ENCODE data around the gene MBP.

MBP gene

DNA sequence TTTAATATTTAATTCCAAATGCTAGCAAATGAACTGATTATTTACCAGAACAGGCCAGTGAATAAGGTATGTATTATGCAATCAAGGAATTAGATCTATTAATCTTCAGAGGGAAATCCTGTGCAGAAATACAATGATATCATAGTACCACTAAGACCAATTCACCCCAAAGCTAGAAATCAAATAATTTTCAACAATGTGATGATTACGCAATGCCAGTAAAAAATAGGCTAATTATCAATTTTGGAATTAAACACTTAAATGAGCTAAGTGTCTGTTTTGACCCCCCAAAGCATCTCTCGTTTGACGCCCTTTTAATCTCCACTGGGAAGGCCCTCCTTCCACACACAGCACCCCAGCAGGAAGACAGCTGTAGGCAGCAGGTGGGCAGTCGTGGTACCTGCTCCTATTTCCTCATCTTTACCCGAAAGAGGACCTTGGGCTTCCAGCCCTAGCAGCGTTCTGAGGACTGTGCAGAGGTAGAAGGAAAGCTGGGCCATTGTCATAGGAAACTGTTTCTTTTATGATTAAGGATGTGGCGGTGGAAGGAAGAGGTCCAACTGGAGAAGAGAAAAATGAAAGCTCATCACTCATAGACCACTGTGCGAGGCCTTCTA, 84.7 kb downstream of the MBP start:
- Histone ChIP-seq H3K4me1 (ENCODE audit: control insufficient read depth in 1 of 2, insufficient read depth in 2 of 2, low read length in 2 of 2) (peaks cover 0 to 7% of the 10 kb centered on the region in 2 donors), H3K4me3 (ENCODE audit: low read depth in 1 of 2, low read length in 2 of 2) (no peak overlapping the region), H3K27me3 (ENCODE audit: low read depth, low read length) (no peaks in the 10 kb centered on the region), H3K36me3 (ENCODE audit: control insufficient read depth in 1 of 2, insufficient read depth in 2 of 2, low read length in 2 of 2) (peaks cover 0 to 6% of the 10 kb centered on the region in 2 donors), H3K27ac (ENCODE audit: low read length) (no peak overlapping the region), H3K9me3 (ENCODE audit: control insufficient read depth in 1 of 2, low read length in 2 of 2) (no peaks in the 10 kb centered on the region)

DNA sequence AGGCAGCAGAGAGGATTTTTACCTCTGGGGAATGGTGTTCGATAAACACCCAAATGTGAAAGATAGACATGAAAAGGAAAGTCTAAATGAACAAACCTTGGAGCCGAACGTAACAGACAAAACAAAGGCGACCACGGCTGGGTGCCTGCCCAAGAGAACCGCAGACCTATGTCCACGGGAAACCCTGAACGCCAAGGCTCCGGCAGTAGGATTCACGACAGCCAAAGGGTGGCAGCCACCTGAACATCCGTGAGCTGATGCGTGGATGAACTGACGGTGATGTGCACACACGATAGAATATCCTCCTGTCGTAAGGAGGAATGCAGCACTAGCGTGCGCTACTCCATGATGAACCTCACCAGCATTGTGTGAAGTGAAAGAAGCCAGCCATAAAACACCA, 85.6 kb downstream of the MBP start:
- H3K4me3 ChIP-seq (ENCODE audit: low read depth in 1 of 2, low read length in 2 of 2) = no peak overlapping the region
- H3K27ac ChIP-seq (ENCODE audit: low read length) = no peak overlapping the region
- no peaks in the 10 kb centered on the region for H3K4me1 ChIP-seq (ENCODE audit: control insufficient read depth in 1 of 2, insufficient read depth in 2 of 2, low read length in 2 of 2)
- peaks cover 0 to 6% of the 10 kb centered on the region in 2 donors for H3K36me3 ChIP-seq (ENCODE audit: control insufficient read depth in 1 of 2, insufficient read depth in 2 of 2, low read length in 2 of 2)
- H3K9me3 ChIP-seq (ENCODE audit: control insufficient read depth in 1 of 2, low read length in 2 of 2) = no peaks in the 10 kb centered on the region
- H3K27me3 ChIP-seq (ENCODE audit: low read depth, low read length) = no peaks in the 10 kb centered on the region

DNA sequence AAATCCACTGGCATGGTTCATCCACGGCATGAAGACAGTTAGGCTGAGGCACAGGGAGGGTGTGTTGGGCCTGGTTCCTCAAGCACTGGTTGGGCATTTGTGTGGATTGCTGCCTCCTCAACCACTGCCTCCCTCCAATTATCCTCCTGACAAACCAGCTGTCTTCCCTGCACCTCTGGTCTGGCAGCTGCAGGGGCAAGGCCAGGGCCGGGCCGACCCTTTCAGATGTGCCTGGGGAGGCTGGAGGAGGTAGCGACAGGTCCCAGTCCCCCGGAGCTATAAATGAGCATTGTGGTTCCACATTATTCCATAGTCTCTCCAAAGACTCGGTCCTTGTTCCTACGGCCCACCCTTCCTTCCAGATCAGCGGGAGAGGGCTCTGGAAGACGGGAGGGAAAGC, 86.2 kb downstream of the MBP start:
- Histone ChIP-seq H3K27ac (ENCODE audit: low read length) (no peak overlapping the region), H3K4me1 (ENCODE audit: control insufficient read depth in 1 of 2, insufficient read depth in 2 of 2, low read length in 2 of 2) (no peaks in the 10 kb centered on the region), H3K27me3 (ENCODE audit: low read depth, low read length) (no peaks in the 10 kb centered on the region), H3K9me3 (ENCODE audit: control insufficient read depth in 1 of 2, low read length in 2 of 2) (no peaks in the 10 kb centered on the region), H3K4me3 (ENCODE audit: low read depth in 1 of 2, low read length in 2 of 2) (no peak overlapping the region), H3K36me3 (ENCODE audit: control insufficient read depth in 1 of 2, insufficient read depth in 2 of 2, low read length in 2 of 2) (peaks cover 0 to 6% of the 10 kb centered on the region in 2 donors)

DNA sequence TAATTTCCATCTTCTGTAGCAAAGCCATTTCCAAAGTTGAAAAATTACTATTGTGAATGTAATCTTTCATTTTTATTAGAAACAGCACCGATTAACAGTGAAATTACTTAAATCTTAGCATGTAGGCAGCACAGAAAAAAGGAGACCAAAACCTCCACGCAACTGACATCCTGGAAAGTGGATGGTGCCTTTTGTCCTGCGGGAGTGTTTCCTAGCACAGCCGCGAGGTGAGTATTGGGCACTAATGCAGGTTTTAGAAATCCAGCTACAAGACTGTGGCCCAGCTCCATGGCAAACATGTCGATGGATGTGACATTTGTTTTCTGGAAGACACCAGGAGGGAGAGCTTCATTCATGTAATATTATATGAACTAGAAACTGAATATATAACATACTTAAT, 86.9 kb downstream of the MBP start:
- H3K4me1 ChIP-seq (ENCODE audit: control insufficient read depth in 1 of 2, insufficient read depth in 2 of 2, low read length in 2 of 2) = no peaks in the 10 kb centered on the region
- no peak overlapping the region for H3K27ac ChIP-seq (ENCODE audit: low read length)
- no peak overlapping the region for H3K4me3 ChIP-seq (ENCODE audit: low read depth in 1 of 2, low read length in 2 of 2)
- no peaks in the 10 kb centered on the region for H3K9me3 ChIP-seq (ENCODE audit: control insufficient read depth in 1 of 2, low read length in 2 of 2)
- H3K27me3 ChIP-seq (ENCODE audit: low read depth, low read length) = no peaks in the 10 kb centered on the region
- peaks cover 0 to 6% of the 10 kb centered on the region in 2 donors for H3K36me3 ChIP-seq (ENCODE audit: control insufficient read depth in 1 of 2, insufficient read depth in 2 of 2, low read length in 2 of 2)

DNA sequence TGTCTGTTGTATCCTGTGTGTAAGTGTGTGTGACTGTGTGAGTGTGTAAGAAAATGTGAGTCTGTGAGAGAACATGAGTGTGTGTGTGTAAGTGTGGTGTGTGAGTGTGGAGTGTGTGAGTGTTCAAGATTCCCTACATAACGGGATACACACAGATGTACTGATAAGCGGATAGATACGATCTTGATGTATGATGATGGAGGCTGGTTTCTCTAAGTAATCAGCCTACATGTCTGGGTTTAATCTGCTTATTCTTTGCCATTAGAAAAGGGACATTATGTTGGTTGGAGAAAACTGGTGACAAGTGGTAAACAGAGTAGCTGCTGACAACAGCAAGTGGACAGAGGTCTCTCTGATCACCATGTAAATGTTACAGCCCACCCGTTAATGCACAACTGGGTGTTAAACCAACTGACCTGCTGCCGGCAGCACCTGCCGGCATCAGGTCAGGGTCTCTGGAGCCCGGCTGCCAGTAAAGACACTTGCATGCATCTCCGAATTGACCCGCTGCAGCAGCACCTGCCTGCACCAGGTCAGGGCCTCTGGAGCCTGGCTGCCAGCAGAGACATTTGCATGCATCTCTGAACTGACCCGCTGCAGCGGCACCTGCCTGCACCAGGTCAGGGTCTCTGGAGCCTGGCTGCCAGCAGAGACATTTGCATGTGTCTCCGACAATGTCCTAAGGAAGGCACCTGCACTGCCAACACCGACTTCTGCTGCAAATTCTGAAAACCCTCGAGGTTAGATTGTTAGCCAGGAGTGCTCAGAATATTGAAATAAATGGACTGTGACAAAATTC, 87.5 kb downstream of the MBP start:
- Histone ChIP-seq H3K4me1 (ENCODE audit: control insufficient read depth in 1 of 2, insufficient read depth in 2 of 2, low read length in 2 of 2) (no peaks in the 10 kb centered on the region), H3K27me3 (ENCODE audit: low read depth, low read length) (no peaks in the 10 kb centered on the region), H3K36me3 (ENCODE audit: control insufficient read depth in 1 of 2, insufficient read depth in 2 of 2, low read length in 2 of 2) (peaks cover 0 to 6% of the 10 kb centered on the region in 2 donors), H3K9me3 (ENCODE audit: control insufficient read depth in 1 of 2, low read length in 2 of 2) (no peaks in the 10 kb centered on the region), H3K27ac (ENCODE audit: low read length) (no peak overlapping the region), H3K4me3 (ENCODE audit: low read depth in 1 of 2, low read length in 2 of 2) (no peak overlapping the region)

DNA sequence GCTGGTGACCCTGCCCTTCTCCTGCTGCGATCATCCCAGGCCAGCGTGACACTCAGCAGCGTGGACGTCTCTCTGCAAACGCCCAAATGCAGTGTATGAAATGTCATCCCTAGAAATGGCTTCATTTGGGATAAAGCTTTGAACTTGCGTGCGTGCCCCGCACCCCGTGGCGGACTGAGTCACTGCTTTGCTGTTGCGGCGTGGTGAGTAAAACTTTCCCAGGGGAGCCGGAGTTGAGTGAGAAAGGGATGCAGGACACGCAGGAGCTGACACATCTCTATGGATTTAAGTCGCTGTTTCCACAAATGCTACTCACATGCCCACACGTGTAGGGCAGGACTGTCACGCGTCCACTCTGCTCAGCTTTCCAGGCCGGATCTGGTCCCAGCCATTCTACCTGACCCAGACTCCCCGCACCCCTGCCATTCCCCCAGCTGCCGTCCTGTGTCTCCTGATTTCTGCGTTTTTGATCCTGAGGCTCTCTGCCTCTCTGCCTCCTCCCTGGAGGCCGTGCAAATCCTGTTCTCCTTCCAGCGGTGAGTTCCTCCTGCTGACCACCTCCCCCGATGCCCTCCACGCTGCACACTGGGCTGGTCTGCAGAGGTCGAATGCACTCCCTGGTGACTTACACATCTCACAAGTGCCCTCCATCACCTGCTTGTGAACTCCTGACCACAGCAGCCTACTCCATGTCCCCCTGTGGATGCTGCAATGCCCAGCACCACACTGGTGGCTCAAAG, 88.9 kb downstream of the MBP start:
- Histone ChIP-seq H3K27ac (ENCODE audit: low read length) (no peak overlapping the region), H3K9me3 (ENCODE audit: control insufficient read depth in 1 of 2, low read length in 2 of 2) (no peaks in the 10 kb centered on the region), H3K36me3 (ENCODE audit: control insufficient read depth in 1 of 2, insufficient read depth in 2 of 2, low read length in 2 of 2) (peaks cover 0 to 6% of the 10 kb centered on the region in 2 donors), H3K27me3 (ENCODE audit: low read depth, low read length) (no peaks in the 10 kb centered on the region), H3K4me1 (ENCODE audit: control insufficient read depth in 1 of 2, insufficient read depth in 2 of 2, low read length in 2 of 2) (peaks cover 0 to 4% of the 10 kb centered on the region in 2 donors), H3K4me3 (ENCODE audit: low read depth in 1 of 2, low read length in 2 of 2) (no peak overlapping the region)

DNA sequence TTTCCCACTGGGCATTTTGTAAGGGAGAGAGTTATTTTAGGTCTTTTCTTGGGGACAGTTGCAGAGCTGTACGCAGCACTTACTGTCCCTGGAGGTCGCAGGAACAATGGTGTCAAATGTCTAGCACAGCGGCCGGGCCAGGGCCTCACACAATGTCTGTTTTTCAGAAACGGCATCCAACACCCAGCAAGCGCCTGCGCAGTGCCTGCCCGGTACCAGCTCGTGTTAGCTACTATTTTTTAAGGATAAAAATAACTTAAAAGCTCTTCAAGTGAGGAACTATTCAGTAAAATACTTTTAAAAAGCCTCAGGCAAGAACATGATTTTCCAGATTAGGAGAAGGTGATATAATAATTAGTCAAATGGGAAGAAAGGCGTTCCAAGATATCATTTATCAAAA, 90.0 kb downstream of the MBP start:
- peaks cover 0 to 6% of the 10 kb centered on the region in 2 donors for H3K36me3 ChIP-seq (ENCODE audit: control insufficient read depth in 1 of 2, insufficient read depth in 2 of 2, low read length in 2 of 2)
- H3K9me3 ChIP-seq (ENCODE audit: control insufficient read depth in 1 of 2, low read length in 2 of 2) = no peaks in the 10 kb centered on the region
- no peak overlapping the region for H3K4me3 ChIP-seq (ENCODE audit: low read depth in 1 of 2, low read length in 2 of 2)
- H3K4me1 ChIP-seq (ENCODE audit: control insufficient read depth in 1 of 2, insufficient read depth in 2 of 2, low read length in 2 of 2) = peaks cover 0 to 4% of the 10 kb centered on the region in 2 donors
- H3K27me3 ChIP-seq (ENCODE audit: low read depth, low read length) = no peaks in the 10 kb centered on the region
- H3K27ac ChIP-seq (ENCODE audit: low read length) = no peak overlapping the region

DNA sequence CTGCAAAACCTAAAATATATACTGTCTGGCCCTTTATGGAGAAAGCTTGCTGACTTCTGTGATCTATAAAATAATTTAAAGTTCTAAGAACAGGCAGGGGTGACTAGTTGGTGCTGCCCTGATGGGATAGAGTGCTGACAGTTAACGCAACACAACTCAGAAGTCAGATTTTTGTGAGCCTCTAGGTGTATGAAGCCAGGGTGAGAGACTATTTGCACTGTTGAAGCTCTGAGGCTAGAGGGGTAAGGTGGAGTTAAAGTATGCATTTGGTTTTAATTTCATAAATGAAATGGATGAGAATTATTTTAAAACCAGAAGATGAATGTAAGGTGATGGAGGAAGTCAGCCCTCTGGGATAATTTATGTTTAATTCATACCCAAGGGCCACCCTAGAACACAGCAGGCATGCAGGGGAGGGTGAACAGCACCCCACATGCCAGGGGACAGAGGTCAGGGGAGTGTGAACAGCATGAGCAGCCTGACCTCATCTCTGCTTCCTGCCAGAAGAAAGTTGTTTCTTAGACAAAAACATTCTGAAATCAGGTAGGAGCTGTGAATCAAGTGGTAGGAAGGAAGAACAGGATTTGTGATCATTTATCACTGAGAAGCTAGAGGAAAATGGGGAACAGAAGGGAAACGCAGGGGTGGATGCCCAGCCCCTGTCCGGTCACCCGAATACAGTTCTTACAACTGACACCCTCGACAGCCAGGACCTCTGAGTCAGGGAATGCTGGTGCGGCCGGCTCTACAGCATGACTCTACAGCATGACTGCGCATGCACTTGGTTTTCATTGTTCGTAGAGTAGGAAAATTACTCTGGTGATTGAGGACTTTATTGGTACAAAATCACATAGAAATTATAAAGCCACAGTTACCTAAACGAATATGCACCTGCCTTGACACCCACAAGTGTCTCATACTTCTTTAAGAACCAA, 93.1 kb downstream of the MBP start:
- Histone ChIP-seq H3K27ac (ENCODE audit: low read length) (no peak overlapping the region), H3K36me3 (ENCODE audit: control insufficient read depth in 1 of 2, insufficient read depth in 2 of 2, low read length in 2 of 2) (no peaks in the 10 kb centered on the region), H3K4me1 (ENCODE audit: control insufficient read depth in 1 of 2, insufficient read depth in 2 of 2, low read length in 2 of 2) (peaks cover 0 to 4% of the 10 kb centered on the region in 2 donors), H3K27me3 (ENCODE audit: low read depth, low read length) (no peaks in the 10 kb centered on the region), H3K4me3 (ENCODE audit: low read depth in 1 of 2, low read length in 2 of 2) (no peak overlapping the region), H3K9me3 (ENCODE audit: control insufficient read depth in 1 of 2, low read length in 2 of 2) (no peaks in the 10 kb centered on the region)

DNA sequence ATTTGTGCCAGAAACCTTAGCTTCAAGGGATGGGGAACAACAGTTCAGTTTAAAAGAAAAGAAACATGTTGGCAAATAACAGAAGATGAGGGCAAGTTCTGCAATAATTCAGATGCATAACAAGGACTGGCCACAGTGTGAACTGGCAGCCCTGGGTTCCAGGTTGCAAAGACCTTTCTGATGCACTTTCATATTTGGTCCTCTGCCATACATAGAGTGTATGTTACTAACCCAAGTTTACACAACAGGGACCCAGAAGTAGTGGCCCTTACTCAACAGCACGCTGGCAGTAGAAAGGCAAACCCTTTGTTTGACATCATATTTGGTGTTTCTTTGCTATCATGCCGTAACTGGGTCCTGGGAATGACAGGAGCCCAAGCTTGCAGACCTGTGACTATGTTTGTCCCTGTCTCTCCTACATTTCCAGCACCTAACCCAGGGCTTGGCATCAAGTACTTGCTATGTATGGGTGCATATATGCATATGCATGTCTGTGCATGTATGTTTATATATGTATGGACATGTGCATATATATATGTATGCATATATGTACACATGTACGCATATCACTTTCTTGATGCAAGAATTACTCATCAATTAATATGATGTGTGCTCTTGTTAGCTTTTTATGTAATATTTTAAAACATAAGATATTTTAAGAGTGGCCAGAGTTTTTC, 94.3 kb downstream of the MBP start:
- no peak overlapping the region for H3K27ac ChIP-seq (ENCODE audit: low read length)
- H3K9me3 ChIP-seq (ENCODE audit: control insufficient read depth in 1 of 2, low read length in 2 of 2) = no peaks in the 10 kb centered on the region
- no peaks in the 10 kb centered on the region for H3K27me3 ChIP-seq (ENCODE audit: low read depth, low read length)

DNA sequence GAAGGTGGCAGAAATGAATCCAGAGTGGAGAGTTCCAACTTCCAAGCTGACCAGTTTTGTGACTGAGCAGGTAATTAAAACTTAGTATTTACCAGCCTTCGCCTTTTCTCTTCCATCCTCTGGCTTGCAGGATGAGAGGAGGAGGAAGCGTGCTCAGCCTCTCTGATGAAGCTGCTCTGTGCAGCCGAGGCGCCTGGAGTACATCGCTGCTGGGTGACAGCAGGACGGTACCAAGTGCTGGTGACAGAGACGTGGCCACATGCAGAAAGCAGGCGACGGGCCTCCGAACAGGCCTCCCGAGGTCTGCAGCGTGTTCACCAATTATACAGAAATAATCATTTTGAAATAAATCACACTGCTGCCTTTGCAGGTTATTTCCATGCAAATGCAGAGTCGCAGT, 95.0 kb downstream of the MBP start:
- H3K27me3 ChIP-seq (ENCODE audit: low read depth, low read length) = no peaks in the 10 kb centered on the region
- no peak overlapping the region for H3K27ac ChIP-seq (ENCODE audit: low read length)
- H3K4me1 ChIP-seq (ENCODE audit: control insufficient read depth in 1 of 2, insufficient read depth in 2 of 2, low read length in 2 of 2) = peaks cover 0 to 4% of the 10 kb centered on the region in 2 donors
- no peaks in the 10 kb centered on the region for H3K36me3 ChIP-seq (ENCODE audit: control insufficient read depth in 1 of 2, insufficient read depth in 2 of 2, low read length in 2 of 2)
- no peak overlapping the region for H3K4me3 ChIP-seq (ENCODE audit: low read depth in 1 of 2, low read length in 2 of 2)
- no peaks in the 10 kb centered on the region for H3K9me3 ChIP-seq (ENCODE audit: control insufficient read depth in 1 of 2, low read length in 2 of 2)

More for the DNA sequence above, 94.3 kb downstream of the MBP start:
- no peaks in the 10 kb centered on the region for H3K36me3 ChIP-seq (ENCODE audit: control insufficient read depth in 1 of 2, insufficient read depth in 2 of 2, low read length in 2 of 2)
- no peak overlapping the region for H3K4me3 ChIP-seq (ENCODE audit: low read depth in 1 of 2, low read length in 2 of 2)
- peaks cover 0 to 4% of the 10 kb centered on the region in 2 donors for H3K4me1 ChIP-seq (ENCODE audit: control insufficient read depth in 1 of 2, insufficient read depth in 2 of 2, low read length in 2 of 2)
